NT2/D1 (cell line): ENCODE measurements around the gene DLG4.

Experiments
- SUZ12 ChIP-seq: IDR thresholded peaks from 2 replicates; pipeline ENCODE4 v1.6.1; 2011; ENCODE audit not compliant: insufficient read length, insufficient read depth; ENCODE audit errors: extremely low read depth
- YY1 ChIP-seq: IDR thresholded peaks from 2 replicates; pipeline ENCODE4 v1.6.1; 2011; ENCODE audit not compliant: insufficient read length, insufficient read depth

GRCh38 chr17:7241090-7241733, 21.6 kb upstream of the DLG4 start:
- TF ChIP-seq YY1 = no peak
- no peak for TF ChIP-seq SUZ12
